Measurements from ENCODE around the gene DNAJB8. TPM values are rescaled to one million over a fixed set of nuclear protein-coding genes. Genes with fewer than 3 reads are reported as not detected.

Gene DNAJB8
- total and polyA plus RNA-seq, 9 of the 15 experiments (the other 6 are each of a cell fraction or from before 2014, with no cell fraction given), result not detected

DNA sequence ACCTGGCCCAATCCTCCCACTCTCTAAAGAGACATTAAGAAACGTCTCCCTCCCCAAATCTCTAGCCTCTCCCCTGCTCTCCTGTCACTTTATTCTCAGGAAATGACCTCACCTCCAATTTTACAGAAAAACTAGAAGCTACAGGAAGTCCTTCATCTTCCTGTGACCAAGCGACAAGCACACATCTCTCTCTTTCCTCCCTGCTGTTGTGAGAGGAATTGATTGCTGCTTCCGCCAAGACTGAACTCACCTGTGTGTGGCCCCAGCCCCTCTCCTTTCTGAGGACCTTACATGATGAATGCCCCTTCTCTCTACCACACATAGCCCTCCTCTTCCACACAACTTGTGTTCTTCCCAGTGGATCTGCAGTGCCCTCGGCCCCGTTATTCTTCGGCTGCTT, 18.2 kb downstream of the DNAJB8 start:
- H3K79me2 ChIP-seq (ENCODE audit: control insufficient read depth, insufficient read depth, low read length), result no peaks in the 10 kb centered on the region
- FAIRE-seq, result no peak
- no peaks in the 10 kb centered on the region for H3K9me3 ChIP-seq (replicated peaks; ENCODE audit: control insufficient read depth, insufficient read depth, low read depth, low read length)
- ATAC-seq, result no peak; the same call in 2 of the 3 replicates
- H4K20me1 ChIP-seq (replicated peaks; ENCODE audit: control insufficient read depth, insufficient read depth, low read length), result no peaks in the 10 kb centered on the region; the same call in 1 of the 2 replicates
- no peak overlapping the region for H3K4me3 ChIP-seq
- H3K9ac ChIP-seq (ENCODE audit: insufficient read depth in 1 of 2, low read depth in 2 of 2, low read length in 2 of 2), result no peak overlapping the region
- intact Hi-C loops (cut with micrococcal nuclease) (no loop called here), in situ Hi-C loops (cut with MboI) (no loop called here)
- WGBS (ENCODE audit: insufficient coverage, low coverage, missing lambda C conversion rate), result 27% methylated on average over 6 of the region's 6 CpGs
- CTCF ChIA-PET (ENCODE audit: low intra/inter-chr PET ratio), result no interaction called here
- no peaks in the 10 kb centered on the region for H3K36me3 ChIP-seq (ENCODE audit: control insufficient read depth, insufficient read depth, low read length)
- H3K4me1 ChIP-seq (replicated peaks in 1 of 2; ENCODE audit: control insufficient read depth in 2 of 2, insufficient read depth in 2 of 2, low read length in 2 of 2), result peaks cover 2 to 14% of the 10 kb centered on the region in 2 experiments; a peak in 2 of 5 replicates
- peaks cover 0 to 7% of the 10 kb centered on the region in 2 experiments; a peak in 3 of 5 replicates for H3K27me3 ChIP-seq (ENCODE audit: control insufficient read depth in 2 of 2, insufficient read depth in 2 of 2, low read length in 2 of 2)
- no peaks in the 10 kb centered on the region for H3K9me1 ChIP-seq (ENCODE audit: control insufficient read depth, insufficient read depth, low read length)
- no peak for DNase-seq (ENCODE audit: extremely low read depth in 1 of 4, low spot score in 3 of 4)
- peak overlapping the region; percentile 59; the same call in 1 of the 2 replicates for H2AFZ ChIP-seq (ENCODE audit: low read depth, low read length)
- no peak overlapping the region for H3K27ac ChIP-seq (ENCODE audit: extremely low read depth, low read depth, low read length)
- TF ChIP-seq SMARCA5 (IDR thresholded peaks at IDR 0.05), result no peak
- 0 out of 2 replicates have a peak, but pooled peaks have one; percentile 21 for TF ChIP-seq ETV1 (tag; conservative IDR thresholded peaks at IDR 0.05; ENCODE audit: low read depth)
- peak; percentile 42 for TF ChIP-seq GABPA (tag; conservative IDR thresholded peaks at IDR 0.05; ENCODE audit: low read depth)
- no peak overlapping the region for H3K4me2 ChIP-seq (ENCODE audit: insufficient read depth, low read length)
- POLR2A ChIA-PET, result interaction anchor here (0.6 kb wide), 1 partner anchor 209 kb away, joined by 3 read pairs; no protein-coding TSS in a partner anchor
- BruUV-seq (replicated peaks), result no TSS peak

DNA sequence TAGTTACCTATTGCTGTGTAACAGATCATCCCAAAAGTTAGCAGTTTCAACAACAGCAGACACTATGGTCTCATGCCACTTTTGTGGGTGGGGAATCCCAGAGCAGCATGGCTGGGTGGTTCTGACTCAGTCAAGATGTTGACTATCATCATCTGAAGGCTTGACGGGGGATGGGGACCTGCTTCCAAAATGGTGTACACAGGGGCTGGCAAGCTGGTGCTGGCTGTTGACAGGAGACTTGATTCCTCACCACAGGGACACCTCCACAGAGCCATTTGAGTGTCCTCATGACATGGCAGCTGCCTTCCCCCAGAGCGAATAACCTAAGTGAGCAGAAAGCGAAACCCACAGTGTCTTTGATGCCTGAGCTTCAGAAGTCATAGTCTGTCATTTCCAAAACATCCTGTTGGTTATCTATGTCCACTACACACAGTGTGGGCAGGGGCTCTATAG, 19.1 kb downstream of the DNAJB8 start:
- Histone ChIP-seq H3K27ac (ENCODE audit: extremely low read depth, low read depth, low read length) (no peak overlapping the region), H2AFZ (ENCODE audit: low read depth, low read length) (no peak overlapping the region), H3K9me1 (ENCODE audit: control insufficient read depth, insufficient read depth, low read length) (no peaks in the 10 kb centered on the region), H3K4me2 (ENCODE audit: insufficient read depth, low read length) (no peak overlapping the region), H3K9me3 (replicated peaks; ENCODE audit: control insufficient read depth, insufficient read depth, low read depth, low read length) (no peaks in the 10 kb centered on the region), H4K20me1 (replicated peaks; ENCODE audit: control insufficient read depth, insufficient read depth, low read length) (no peaks in the 10 kb centered on the region; the same call in 1 of the 2 replicates), H3K4me3 (no peak overlapping the region), H3K4me1 (replicated peaks in 1 of 2; ENCODE audit: control insufficient read depth in 2 of 2, insufficient read depth in 2 of 2, low read length in 2 of 2) (peaks cover 2 to 11% of the 10 kb centered on the region in 2 experiments; a peak in 2 of 5 replicates), H3K9ac (ENCODE audit: insufficient read depth in 1 of 2, low read depth in 2 of 2, low read length in 2 of 2) (0 out of 4 replicates have a peak overlapping the region, but pooled peaks of 1 of the 2 experiments have one; percentile 35), H3K27me3 (ENCODE audit: control insufficient read depth in 2 of 2, insufficient read depth in 2 of 2, low read length in 2 of 2) (peaks cover 0 to 7% of the 10 kb centered on the region in 2 experiments; a peak in 3 of 5 replicates), H3K79me2 (ENCODE audit: control insufficient read depth, insufficient read depth, low read length) (no peaks in the 10 kb centered on the region), H3K36me3 (ENCODE audit: control insufficient read depth, insufficient read depth, low read length) (no peaks in the 10 kb centered on the region)
- ATAC-seq (no peak), FAIRE-seq (no peak), DNase-seq (ENCODE audit: extremely low read depth in 1 of 4, low spot score in 3 of 4) (no peak)
- intact Hi-C loops (cut with micrococcal nuclease) (no loop called here), in situ Hi-C loops (cut with MboI) (no loop called here)
- CTCF ChIA-PET (ENCODE audit: low intra/inter-chr PET ratio), result no interaction called here
- no peak for TF ChIP-seq JUNB (CRISPR knock-in tag; conservative IDR thresholded peaks at IDR 0.05)
- TF ChIP-seq EGR1 (conservative IDR thresholded peaks at IDR 0.05), result no peak
- no peak for TF ChIP-seq ZNF41 (CRISPR knock-in tag; conservative IDR thresholded peaks at IDR 0.05)
- no peak for TF ChIP-seq ZSCAN32 (CRISPR knock-in tag; IDR thresholded peaks at IDR 0.05)
- no peak for TF ChIP-seq MAZ (CRISPR knock-in tag; conservative IDR thresholded peaks at IDR 0.05 in 1 of 2, IDR thresholded peaks at IDR 0.05 in 1 of 2)
- no peak for TF ChIP-seq ZNF644 (tag; IDR thresholded peaks at IDR 0.05; ENCODE audit: low read depth)
- TF ChIP-seq ZBTB7A (IDR thresholded peaks at IDR 0.05; ENCODE audit: borderline replicate concordance, control insufficient read depth, low read depth, low read length), result no peak
- TF ChIP-seq ZNF766 (CRISPR knock-in tag; conservative IDR thresholded peaks at IDR 0.05), result no peak
- no peak for TF ChIP-seq NFATC3 (IDR thresholded peaks at IDR 0.05)
- no peak for TF ChIP-seq U2AF1 (optimal IDR thresholded peaks at IDR 0.05; ENCODE audit: low read depth, low read length)
- TF ChIP-seq ZFPM2 (CRISPR knock-in tag; IDR thresholded peaks at IDR 0.05), result no peak
- TF ChIP-seq MCM7 (IDR thresholded peaks at IDR 0.05), result no peak
- POLR2A ChIA-PET, result interaction anchor here (0.6 to 1.6 kb wide), 2 partner anchors 44 to 52 kb away, joined by 3 to 4 read pairs; no protein-coding TSS in a partner anchor
- no TSS peak for BruUV-seq (replicated peaks)
- 68% methylated on average over 3 of the region's 3 CpGs for WGBS (ENCODE audit: insufficient coverage, low coverage, missing lambda C conversion rate)

All from K562 (cell line).